Gastrocnemius medialis (tissue), 4 donors: ENCODE measurements around the gene CCDC71.

Experiments used
- POLR2A ChIP-seq, 2 donors: fragments of 450-650 bp; IDR thresholded peaks; one replicate each; pipeline ENCODE4 v1.6.1; 2017; ENCODE audit warnings: antibody characterized with exemption in 2 of 2, mild to moderate bottlenecking in 2 of 2, moderate library complexity in 2 of 2
- TF ChIP-seq, protein P1 (sequence below), 5 experiments: fragments of 450-650 bp in 3 of 5; fragments of 200-600 bp in 2 of 5; sonication (generic) in 2 of 5; IDR thresholded peaks in 4 of 5; conservative IDR thresholded peaks in 1 of 5; 1 replicate in 4 of 5; 2 replicates in 1 of 5; pipeline ENCODE4 v1.5.1; 2016 to 2019; ENCODE audit warnings: antibody characterized with exemption in 5 of 5, mild to moderate bottlenecking in 3 of 5, moderate library complexity in 3 of 5

DNA sequence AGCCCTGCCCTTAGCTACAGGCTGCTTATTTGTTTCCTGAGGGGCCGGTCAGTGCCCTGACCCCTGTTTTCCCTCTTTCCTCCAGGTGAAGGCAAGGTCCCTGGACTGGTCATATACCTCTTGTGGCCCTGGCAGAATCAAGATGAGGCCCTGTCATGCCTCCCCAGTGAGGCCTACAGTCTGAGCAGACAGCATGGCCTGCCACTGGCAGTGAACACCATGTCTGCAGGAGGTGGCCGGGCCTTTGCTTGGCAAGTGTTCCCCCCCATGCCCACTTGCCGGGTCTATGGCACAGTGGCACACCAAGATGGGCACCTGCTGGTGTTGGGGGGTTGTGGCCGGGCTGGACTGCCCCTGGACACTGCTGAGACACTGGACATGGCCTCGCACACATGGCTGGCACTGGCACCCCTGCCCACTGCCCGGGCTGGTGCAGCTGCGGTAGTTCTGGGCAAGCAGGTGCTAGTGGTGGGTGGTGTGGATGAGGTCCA, 6.5 kb upstream of the CCDC71 start:
- TF ChIP-seq, protein P1, sequence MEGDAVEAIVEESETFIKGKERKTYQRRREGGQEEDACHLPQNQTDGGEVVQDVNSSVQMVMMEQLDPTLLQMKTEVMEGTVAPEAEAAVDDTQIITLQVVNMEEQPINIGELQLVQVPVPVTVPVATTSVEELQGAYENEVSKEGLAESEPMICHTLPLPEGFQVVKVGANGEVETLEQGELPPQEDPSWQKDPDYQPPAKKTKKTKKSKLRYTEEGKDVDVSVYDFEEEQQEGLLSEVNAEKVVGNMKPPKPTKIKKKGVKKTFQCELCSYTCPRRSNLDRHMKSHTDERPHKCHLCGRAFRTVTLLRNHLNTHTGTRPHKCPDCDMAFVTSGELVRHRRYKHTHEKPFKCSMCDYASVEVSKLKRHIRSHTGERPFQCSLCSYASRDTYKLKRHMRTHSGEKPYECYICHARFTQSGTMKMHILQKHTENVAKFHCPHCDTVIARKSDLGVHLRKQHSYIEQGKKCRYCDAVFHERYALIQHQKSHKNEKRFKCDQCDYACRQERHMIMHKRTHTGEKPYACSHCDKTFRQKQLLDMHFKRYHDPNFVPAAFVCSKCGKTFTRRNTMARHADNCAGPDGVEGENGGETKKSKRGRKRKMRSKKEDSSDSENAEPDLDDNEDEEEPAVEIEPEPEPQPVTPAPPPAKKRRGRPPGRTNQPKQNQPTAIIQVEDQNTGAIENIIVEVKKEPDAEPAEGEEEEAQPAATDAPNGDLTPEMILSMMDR (IDR thresholded peaks at IDR 0.05 in 4 of 5, conservative IDR thresholded peaks at IDR 0.05 in 1 of 5): no peak
- TF ChIP-seq POLR2A (IDR thresholded peaks at IDR 0.05): no peak
